Glomerular visceral epithelial cell (primary cell): Measurements from ENCODE around the gene THOP1.

Experiments used
- DNase-seq: peaks from one replicate; pipeline ENCODE4 v3.0.0-alpha.2; 2016; ENCODE audit errors: extremely low spot score

Gene THOP1

DNA sequence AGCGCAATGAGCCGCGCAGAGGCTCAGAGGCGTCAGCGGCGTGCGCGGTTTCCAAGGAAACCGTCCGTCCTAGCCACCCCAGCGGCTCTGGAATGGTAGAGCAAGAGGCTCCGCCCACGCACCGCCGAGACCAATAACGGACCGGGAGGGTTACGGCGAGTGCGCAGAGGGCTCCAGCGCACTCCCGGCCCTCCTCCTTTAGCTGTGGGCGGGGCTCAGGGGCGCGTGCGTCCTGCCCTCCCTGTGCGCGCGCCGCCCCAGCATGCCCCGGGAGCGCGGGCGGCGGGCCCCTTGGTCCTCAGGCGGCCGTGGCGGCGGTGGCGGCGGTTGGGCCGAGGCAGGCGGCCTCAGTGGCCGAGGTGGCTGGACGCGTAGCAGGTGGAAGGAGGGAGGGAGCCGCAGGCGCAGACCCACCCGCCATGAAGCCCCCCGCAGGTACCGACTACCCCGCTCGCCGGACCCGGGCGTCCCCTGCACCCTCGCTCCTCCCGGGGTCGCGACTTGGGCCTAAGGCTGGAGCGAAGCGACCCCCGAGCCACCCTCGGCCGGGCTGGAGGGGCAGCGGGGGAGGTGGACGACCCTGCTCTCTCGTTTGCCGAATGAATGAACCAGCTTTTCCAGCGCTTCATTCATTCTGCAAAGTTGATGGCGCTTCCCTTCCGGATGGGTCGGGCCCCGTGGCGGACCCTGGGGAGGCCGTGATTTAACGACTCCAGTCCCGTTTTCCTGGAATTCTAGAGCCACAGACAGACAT lies at the start of gene THOP1:
Gene THOP1, plus strand, starts transcription at position 260 of the 754 bp plus-strand sequence. Its CDS starts 160 bp downstream, at position 420.
- peak; percentile 99 for DNase-seq

DNA sequence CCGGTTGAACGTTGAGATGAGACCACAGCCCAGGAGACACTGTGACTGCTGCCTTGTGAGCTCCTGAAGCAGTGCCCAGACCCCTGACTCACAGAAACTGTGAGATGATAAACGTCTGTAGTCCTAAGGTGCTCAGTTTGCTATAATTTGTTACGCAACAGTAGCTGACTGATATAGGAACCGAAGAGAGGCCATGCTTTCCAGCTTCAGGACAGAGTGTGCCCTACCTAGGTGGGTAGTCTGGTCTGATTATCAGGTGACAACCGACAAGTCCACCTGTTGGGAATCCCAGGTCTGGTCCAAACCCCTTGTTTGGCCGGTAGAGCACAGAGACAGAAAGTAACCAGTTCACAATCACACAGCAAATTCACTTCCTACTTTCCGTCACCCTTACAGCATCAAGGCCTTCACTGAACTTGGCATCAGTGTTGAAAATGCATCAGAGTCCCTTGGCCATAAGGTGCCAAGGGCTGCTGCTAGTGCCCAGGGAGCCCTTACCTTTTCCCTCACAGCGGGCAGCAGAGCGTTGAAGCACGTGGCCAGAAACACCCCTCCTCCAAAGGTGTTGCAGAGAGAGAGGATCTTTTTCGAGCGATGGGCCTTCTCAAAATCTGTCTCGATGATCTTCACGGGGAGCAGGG lies 48.6 kb upstream of the THOP1 start:
- no peak for DNase-seq

DNA sequence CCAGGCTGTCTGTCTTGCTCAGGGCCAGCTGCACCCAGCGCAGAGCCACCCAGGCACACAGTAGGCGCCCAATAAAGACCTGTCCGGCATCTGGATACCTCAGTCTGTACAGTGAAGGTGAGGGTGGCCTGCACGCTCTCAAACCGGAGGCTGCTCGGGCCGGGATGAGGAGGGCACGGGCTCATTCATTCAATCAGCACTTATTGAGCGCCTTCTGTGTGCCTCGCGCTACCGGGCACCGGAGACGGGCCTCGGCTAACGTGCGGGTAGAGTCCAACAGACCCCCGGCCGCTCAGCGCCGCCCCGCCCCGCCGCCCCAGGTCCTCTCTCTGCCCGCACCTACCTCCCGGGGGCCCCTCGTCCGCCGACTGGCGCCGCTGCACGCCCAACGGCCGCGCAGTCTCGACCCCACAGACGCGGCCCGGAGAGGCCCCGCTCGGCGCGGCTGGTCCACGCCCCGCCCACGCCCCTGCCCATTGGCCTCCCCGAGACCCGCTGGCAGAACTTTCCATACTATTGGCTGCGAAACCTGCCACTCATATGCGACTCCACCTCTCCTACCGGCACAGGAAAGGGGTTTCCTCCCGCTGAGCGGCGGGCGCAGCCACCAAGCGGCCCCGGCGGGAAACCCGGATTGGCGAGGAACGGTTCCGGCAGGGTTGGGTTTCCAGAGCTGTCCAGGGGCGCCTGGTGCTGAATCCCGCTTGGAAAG lies 45.5 kb upstream of the THOP1 start, which contains the start of gene SLC39A3:
Gene SLC39A3, minus strand, starts transcription at position 416 of the 712 bp plus-strand sequence. CDS start 2,760 bp downstream, outside the sequence.
- peak; percentile 99 for DNase-seq

DNA sequence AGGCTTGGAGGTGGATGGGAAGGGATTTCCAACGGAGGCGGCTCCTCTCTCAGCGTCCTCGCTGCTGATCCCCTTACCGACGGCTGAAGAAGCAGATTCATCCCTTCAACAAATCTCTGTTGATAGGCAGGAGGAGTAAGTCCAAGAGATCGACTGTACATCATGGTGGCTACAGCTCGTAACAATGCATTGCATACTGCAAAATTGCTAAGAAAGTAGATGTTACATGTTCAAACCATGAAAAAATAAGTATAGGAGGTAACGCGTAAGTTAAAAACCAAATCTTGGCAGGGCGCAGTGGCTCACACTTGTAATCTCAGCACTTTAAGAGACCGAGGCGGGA lies 45.0 kb upstream of the THOP1 start:
- DNase-seq, result no peak

DNA sequence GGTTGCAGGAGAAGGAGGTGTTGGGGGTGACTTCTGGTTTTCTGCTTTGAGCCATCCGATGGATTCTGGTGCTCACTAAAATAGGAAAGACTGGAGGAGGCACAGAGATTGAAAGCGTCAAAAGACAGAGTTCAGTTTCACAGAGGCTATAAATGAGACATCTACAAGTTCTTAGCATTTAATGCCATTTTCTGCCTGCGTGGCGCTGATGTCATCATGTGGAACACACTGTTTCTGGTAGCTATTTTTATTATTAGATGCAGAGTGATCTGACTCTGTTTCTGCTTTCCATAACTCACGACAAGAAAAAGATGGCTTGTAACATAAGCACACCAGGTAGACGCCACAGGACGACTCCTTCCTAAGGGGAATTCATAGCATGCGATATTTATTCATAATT lies 42.2 kb upstream of the THOP1 start:
- no peak for DNase-seq

DNA sequence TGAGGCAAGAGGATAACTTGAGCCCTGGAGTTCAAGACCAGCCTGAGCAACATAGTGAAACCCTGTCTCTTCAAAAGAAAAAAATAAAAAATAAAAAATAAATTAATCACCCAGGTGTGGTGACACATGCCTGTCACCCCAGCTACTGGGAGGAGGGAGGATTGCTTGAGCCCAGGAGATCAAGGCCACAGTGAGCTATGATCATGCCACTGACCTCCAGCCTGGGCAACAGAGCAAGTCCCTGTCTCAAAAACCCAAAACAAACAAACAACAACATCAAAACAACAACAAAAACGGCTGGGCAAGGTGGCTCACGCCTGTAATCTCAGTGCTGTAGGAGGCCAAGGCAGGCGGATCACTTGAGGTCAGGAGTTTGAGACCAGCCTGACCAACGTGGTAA lies 41.2 kb upstream of the THOP1 start:
- no peak for DNase-seq

DNA sequence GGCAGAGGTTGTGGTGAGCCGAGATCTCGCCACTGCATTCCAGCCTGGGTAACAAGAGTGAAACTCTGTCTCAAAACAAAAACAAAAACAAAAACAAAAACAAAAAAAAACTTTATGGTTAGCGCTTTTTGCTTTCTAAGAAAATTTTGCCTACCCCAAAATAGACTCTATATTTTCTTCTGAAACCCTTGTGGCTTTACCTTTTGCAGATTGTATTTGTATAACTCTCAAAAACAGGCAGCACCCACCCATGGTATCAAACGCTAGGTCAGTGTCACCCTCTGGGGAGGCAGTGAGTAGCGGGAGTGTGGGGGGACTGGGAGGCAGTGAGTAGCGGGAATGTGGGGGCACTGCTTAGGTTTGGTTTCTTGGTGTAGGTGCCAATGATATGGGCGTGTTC lies 38.0 kb upstream of the THOP1 start:
- DNase-seq, result no peak

DNA sequence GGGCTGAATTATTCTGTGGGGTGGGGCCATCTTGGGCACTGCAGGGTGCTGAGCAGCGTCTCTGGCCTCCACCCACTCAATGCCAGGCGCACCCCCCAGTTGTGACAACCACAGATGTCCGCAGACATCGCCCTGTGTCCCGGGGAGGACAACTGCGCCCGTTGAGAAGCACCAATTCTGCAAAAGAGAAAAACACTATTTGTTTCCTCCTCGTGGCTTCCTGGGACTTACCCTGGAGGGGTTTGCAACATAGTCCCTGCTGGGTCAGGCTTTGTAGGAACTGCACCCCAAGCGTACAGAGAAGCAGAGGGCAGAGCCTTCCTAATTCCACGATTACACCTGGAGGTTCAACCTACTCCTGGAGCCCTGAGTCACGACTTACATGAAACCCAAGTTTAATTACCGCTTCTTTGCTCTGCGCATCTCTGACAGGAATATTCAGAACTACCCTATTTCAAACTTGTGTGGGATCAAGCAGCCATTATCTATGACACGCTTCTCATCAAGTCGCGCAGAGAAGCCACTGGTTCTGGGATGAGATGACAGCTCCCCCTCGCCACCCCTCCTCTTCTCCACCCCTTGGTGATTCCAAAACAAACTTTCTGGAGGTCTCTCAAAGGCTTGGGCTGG lies 34.4 kb upstream of the THOP1 start:
- no peak for DNase-seq

DNA sequence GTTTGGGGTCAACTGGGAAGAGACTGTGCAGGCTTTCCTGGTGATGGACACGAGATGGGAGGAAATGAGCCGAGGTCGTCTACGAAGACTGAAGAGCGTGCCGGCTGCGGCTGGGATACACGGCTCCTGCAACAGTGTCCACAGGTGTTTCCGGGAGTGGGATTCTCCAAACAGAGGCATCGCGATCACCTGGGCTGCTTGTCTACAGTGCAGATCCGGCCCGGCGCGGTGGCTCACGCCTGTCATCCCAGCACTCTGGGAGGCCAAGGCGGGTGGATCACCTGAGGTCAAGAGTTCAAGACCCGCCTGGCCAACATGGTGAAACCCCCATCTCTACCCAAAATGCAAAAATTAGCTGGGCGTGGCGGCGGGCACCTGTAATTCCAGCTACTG lies 33.9 kb upstream of the THOP1 start:
- no peak for DNase-seq

DNA sequence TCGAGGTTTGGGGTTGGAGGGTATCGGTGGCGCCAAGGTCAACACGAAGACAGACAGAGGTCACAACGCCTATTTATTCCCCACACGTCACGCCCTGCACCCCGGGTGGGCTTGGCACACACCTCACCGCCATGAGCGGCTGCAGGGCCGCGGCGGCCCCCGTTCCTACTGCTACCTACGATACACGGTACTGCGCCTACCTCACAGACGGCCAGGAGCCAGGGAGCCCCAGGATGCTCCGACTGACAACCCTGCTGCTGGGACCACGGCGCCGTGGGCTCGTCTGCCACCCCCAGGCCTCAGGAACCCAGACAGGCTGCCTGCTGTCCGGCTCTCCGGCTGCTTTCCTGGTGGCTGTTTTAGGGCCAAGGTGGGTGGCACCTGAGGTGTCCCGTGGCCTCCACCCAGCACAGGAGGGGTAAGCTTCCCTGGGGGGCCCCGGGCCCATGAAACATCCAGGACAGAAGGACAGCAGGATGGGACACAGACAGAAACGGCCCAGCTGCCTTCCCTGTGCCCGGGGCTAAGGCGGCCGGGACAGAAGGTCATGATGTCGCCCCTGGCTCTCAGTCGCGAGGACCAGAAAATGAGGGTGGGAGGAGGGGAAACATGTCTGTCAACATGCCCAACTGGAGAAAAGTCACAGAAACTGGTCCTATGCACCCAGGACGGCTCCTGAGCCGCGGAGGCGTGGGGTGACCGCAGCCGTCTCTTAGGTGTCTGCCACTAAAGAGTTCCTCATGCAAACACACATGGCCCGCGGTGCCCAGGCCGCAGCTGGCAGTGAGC lies 30.4 kb upstream of the THOP1 start:
- DNase-seq, result no peak

DNA sequence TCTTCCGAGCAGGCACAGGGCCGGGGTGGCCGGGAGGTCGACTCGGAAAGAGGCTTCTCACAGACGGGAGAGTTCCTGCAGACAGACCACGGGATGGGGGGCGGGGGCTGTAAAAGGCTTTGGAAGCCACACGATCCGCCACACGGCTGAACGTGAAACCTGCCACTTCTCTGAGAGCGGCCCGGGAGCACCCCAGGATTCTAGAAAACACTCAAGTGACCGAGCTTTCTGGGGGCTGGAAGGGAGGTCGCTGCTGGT lies 29.9 kb upstream of the THOP1 start:
- DNase-seq, result no peak

DNA sequence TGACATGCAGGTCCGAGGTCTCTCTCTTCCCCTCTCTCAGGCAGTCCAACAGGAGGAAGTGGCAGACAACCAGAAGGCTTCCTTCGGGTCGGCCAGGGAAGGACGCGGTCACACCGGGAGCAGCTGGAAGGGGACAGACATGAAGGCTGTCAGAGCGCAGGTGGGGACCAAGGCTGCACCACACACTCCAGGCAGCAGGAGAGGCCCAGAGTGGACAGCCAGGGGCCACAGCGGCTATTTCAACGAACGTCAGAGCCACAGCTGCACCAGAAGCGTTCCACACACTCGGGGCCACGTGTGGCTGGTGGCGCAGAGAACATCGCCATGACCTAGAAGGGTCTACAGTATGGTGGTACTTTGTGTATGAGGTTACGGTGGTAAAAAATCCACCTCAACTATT lies 29.5 kb upstream of the THOP1 start:
- no peak for DNase-seq

DNA sequence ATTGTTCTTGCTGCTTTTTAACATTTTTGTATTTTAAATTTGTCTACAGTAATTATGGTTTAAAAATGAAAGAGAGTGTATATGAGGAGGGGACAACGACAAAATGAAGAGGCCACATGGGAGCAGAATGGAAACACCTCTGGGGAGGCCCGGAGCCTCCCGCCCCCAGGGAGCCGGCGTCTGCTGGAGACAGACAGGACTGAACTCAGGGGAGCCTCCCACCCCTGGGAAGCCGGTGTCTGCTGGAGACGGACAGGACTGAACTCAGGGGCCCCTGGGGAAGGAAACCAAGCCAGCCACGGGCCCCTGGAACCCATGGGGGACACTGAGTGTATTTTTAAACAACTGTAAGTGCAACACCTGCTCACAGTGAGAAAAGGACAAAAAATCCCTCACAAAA lies 28.8 kb upstream of the THOP1 start:
- DNase-seq, result no peak

DNA sequence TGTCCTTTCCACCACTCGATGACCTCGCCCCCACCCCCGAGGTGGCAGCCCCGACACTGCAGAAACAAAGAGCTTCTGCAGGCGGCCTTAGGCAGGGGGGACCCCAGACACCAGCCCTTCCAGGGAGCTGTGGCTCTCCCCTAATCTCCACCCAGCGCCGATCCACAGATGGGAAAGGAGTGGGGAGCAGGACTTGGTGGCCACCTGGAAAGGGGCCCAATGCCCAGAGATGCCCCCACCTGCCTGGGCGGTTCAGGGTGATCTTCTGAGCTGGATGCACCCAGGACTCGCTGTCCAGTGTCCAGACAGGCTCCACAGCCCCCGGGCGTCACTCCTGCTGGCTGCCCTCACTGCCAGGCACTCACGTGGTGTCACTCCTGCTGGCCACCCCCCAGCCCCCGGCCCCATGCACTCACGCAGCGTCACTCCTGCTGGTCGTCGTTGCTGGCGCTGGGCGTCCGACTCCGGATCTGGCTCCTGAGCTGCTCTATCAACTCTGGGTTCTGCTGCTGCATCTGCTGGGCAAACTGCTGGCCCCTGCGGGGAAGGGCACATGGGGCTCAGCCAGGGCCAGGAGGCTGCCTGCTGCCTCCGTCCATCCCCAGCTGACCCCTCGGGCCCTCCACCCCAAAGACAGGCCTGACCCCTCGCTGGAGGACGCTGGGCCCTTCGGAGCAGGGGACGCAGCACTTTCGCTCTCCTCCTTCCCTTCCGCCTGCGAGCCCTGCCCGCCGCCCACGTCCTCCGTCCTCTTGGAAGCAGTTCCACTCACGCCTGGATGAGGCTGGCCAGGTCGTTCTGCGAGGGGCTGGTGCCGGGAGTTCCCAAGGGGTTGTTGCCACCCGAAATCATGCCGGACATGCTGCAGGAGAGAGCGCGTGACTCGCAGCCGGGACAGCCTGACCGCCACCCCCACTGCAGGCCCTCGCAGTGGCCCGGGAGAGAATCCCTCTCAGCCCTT lies 28.1 kb upstream of the THOP1 start:
- DNase-seq, result no peak

DNA sequence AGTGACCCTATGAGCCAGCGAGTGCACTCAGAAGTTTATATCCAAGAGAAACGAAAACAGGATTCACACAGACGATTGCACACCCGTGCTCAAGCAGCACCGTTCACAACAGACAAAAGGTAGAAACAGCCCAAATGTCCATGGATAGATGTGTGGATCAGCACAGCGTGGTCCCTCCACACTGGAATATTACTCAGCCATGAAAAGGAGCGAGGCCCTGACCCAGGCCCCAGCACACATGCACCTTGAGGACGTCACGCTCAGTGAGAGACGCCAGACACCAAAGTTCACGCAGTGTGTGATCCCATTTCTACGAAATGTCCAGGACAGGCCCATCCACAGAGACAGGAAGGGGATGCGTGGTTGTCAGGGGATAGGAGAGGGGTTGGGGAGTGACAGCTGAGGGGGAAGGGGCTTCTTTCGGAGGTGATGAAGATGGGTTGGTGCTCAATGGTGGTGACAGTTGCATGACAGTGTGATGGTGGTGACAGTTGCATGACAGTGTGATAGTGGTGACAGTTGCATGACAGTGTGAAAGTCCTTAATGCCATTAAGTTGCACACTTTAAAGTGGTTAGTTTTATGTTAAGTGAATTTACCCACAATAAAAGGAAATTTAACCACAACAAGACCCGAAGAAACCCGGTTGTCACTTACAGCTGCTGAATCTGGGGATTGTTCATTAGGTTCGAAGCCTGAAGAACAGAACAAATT lies 26.5 kb upstream of the THOP1 start:
- DNase-seq, result no peak

DNA sequence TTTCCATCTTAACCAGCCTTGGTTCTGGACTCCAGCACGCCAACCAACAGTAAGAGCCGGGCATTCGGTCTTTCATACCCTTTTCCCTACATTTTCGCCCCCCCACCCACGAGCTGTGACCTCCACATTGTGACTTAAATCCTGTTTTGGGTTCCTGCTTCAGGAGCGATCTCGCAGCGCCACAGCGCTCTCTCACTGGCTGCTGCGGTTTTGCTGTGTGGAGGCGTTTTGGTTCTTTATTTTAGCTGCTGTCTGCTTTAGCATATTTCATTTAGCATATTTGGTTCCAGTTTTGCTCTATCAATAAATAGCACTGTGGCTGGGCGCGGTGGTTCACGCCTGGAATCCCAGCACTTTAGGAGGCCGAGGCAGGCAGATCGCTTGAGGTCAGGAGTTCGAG lies 25.9 kb upstream of the THOP1 start:
- DNase-seq, result no peak

DNA sequence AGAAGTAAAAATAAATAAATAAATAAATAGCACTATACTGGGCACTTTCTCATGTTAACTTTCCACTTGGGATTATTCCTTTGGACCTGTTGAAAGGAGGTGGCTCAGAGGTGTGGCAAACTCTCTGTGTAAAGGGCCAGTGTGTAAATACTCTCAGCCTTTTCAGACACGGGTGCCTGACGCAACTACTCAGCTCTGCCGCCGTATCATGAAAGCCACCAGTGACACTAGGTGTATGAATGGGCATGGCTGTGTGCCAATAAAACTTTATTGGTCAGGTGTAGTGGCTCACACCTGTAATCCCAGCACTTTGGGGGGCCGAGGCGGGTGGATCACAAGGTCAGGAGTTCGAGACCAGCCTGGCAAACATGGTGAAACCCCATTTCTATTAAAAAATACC lies 25.3 kb upstream of the THOP1 start:
- no peak for DNase-seq

DNA sequence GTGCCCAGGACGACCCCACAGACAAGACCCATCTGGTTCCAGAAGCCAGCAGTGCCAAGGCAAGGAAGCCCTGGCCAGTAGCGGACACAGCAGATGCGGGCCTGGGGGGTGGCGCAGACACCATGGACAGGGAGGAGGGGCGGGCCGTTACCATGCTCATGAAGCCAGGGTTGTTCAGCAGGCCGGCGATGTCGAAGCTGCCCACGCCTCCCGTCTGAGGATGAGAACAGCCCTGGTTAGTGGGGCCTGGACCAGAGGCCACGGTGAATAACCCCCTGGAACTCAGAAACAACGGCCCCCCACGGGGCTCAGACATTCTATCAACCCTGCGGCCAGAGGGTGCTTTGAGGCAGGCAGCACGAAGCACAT lies 24.0 kb upstream of the THOP1 start:
- DNase-seq, result no peak

DNA sequence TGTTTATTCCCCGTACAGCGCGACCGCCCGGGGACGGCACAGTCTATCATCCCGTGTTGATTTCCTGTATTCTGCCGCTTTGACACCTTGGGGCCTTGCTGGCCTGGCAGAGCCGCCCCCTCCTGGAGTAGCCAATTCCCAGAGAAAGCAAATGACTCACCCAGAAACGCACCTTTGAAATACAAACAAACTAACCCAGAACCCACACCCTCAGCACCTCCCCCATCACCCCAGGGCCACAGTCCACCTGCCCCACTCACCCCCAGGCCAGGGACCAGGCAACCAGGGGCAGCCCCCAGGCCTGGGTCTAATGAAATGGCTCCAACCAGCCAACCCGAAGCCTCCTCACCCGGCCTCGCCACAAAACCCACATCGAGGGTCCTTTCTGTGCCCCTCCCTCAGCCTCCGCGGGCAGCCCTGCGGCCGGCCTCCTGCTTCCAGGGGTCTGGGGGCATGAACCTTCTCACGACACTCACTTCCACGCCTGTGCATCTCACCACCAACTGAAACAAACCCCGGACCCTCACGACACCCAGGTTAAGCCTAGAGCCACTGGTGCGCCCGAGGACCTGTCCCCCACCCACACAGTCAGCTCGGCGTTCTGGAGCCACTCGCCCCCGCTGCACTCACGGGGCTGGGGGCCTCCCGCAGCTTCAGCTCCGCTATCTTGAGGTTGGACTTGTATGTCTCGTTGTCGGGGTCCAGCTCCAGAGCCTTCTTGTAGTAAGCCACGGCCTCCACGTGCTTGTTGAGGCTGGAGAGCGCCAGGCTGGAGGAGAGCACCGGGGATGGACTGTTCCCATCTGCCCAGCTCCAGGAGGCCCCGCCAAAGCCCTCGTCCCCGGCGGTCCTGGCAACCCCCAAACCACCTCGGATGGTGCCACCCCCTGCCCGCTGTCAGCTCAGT lies 23.2 kb upstream of the THOP1 start:
- no peak for DNase-seq
